Measurements from ENCODE around the gene IAH1.

IAH1 gene

DNA sequence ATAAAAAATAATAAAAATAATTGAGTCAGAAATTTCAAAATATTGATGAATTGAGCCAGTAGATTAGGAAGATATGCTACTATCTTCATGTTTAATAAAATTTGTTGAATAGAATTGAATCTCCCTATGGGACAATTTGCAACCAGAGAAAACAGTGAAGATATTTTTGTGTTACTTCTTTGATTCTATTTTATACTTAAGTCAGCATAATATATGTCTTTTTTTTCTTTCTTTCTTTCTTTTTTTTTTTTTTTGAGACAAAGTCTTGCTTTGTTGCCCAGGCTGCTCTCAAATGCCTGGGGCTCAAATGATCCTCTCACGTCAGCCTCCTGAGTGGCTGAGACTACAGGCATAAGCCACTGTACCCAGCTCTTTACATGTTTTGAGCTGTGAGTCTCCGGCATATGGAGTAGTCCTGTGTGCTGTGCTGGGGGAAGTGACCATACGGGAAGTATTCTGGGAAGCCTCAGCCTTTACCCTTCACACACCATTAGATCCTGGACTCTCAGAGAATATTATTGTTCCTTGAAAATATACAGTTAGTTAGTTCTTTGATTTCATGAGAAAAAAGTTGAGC lies 13.8 kb upstream of the IAH1 start:
- no peaks in the 10 kb centered on the region for H3K4me1 ChIP-seq (ENCODE audit: control insufficient read depth, insufficient read depth, low read length)
- H3K36me3 ChIP-seq (ENCODE audit: control insufficient read depth, insufficient read depth, low read length) = peaks cover 81% of the 10 kb centered on the region

DNA sequence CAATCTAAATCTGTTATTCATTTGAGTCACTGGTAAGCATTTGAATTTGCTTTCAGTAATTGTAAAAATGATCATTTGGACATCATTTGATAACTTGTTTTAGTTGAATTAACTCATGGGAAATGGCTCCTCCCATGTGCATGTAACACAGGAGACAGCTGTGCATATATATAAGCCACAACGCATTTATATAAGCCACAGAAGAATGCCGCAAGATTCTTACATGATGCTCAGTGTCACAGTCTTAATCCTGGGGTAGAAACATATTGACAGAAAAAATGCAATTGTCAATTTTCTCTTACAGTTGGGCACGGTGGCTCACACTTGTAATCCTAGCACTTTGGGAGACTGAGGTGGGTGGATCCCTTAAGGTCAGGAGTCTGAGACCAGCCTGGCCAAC lies 13.3 kb upstream of the IAH1 start:
- Histone ChIP-seq H3K9me3 (ENCODE audit: control insufficient read depth, insufficient read depth, low read depth, low read length) (no peaks in the 10 kb centered on the region), H3K27me3 (ENCODE audit: control insufficient read depth, insufficient read depth, low read length) (no peaks in the 10 kb centered on the region), H3K4me3 (ENCODE audit: low read depth, low read length) (no peak overlapping the region), H3K27ac (ENCODE audit: low read depth, low read length) (no peak overlapping the region), H3K4me1 (ENCODE audit: control insufficient read depth, insufficient read depth, low read length) (no peaks in the 10 kb centered on the region), H3K9ac (ENCODE audit: low read length) (no peak overlapping the region), H3K36me3 (ENCODE audit: control insufficient read depth, insufficient read depth, low read length) (peaks cover 81% of the 10 kb centered on the region)

More for the DNA sequence above, 13.8 kb upstream of the IAH1 start:
- H3K27ac ChIP-seq (ENCODE audit: low read depth, low read length) = no peak overlapping the region
- H3K27me3 ChIP-seq (ENCODE audit: control insufficient read depth, insufficient read depth, low read length) = no peaks in the 10 kb centered on the region
- H3K9me3 ChIP-seq (ENCODE audit: control insufficient read depth, insufficient read depth, low read depth, low read length) = no peaks in the 10 kb centered on the region
- no peak overlapping the region for H3K4me3 ChIP-seq (ENCODE audit: low read depth, low read length)
- H3K9ac ChIP-seq (ENCODE audit: low read length) = no peak overlapping the region

DNA sequence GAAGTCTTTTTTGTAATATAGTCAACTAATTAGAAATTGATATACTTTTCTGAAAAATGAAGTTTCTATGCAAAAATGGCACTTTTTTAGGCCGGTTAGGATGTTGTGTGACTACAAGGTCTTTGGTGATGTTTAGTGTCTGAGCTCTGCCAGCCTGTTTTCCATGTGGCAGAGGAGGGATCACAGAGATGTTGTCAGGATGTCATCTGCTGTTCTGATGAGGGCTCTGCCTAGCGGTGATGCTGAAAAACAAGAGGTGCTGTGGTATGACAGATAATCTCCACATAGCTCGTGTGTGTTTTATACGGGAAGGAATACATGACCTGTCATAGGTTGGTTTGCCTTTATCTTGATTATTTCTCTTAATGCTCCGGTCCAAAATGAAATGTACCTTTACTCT lies 12.0 kb upstream of the IAH1 start:
- Histone ChIP-seq H3K9me3 (ENCODE audit: control insufficient read depth, insufficient read depth, low read depth, low read length) (no peaks in the 10 kb centered on the region), H3K36me3 (ENCODE audit: control insufficient read depth, insufficient read depth, low read length) (peaks cover 74% of the 10 kb centered on the region), H3K27me3 (ENCODE audit: control insufficient read depth, insufficient read depth, low read length) (no peaks in the 10 kb centered on the region), H3K9ac (ENCODE audit: low read length) (no peak overlapping the region), H3K4me3 (ENCODE audit: low read depth, low read length) (no peak overlapping the region), H3K4me1 (ENCODE audit: control insufficient read depth, insufficient read depth, low read length) (no peaks in the 10 kb centered on the region), H3K27ac (ENCODE audit: low read depth, low read length) (no peak overlapping the region)

DNA sequence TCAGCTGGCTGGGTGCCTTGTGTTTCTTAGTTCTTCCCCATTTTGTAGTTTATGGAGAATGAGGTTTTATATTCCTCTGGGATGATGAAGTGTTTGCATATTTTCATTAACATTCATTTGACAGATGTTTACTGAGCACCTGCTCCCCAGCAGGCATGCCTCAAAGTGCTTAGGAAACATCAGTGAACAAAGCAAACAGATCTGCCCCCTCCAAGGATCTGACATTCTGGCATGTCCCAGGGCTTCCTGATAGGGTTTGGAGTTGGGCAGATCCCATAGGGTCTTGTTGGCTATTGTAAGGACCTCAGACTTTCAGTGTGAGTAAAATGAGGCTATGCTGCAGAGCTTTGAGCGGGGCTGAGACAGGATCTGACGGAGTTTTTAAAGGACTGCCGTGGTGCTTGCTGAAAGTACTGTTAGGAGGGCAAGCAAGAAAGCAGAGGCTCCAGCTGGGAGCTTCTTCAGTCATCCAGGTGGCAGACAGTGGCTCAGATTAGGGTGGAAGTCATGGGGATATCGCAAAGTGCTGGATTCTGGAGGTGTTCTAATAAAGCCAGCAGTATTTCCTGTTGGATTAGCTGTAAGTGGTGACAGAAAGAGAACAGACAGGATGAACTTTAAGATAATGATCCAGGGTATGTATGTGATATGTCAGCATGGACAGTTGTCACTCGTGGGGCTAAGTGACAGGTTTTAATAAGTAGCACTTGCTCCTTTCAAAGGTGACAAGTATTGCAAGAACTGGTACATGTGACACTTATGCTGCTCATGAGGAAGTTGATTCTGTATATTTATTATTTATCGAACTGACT lies 11.3 kb upstream of the IAH1 start:
- H3K36me3 ChIP-seq (ENCODE audit: control insufficient read depth, insufficient read depth, low read length) = peaks cover 73% of the 10 kb centered on the region
- no peak overlapping the region for H3K27ac ChIP-seq (ENCODE audit: low read depth, low read length)
- no peaks in the 10 kb centered on the region for H3K4me1 ChIP-seq (ENCODE audit: control insufficient read depth, insufficient read depth, low read length)
- no peak overlapping the region for H3K9ac ChIP-seq (ENCODE audit: low read length)
- H3K9me3 ChIP-seq (ENCODE audit: control insufficient read depth, insufficient read depth, low read depth, low read length) = no peaks in the 10 kb centered on the region
- H3K4me3 ChIP-seq (ENCODE audit: low read depth, low read length) = no peak overlapping the region
- H3K27me3 ChIP-seq (ENCODE audit: control insufficient read depth, insufficient read depth, low read length) = no peaks in the 10 kb centered on the region

DNA sequence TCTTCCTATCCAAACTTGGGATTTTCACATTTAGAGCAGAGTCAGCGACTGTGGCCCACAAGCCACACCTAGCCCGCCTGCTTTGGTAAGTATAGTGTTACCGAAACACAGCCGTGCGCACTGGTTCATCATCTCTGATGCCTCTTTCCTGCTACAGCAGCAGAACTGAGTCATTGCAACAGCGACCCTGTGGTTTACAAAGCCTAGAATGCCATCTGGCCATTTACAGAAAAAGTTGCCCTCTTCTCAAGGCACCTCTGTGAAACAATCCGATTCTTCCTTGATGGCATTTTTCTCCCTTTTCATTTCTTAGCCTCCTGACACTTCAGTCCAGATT lies 10.7 kb upstream of the IAH1 start:
- Histone ChIP-seq H3K4me3 (ENCODE audit: low read depth, low read length) (no peak overlapping the region), H3K4me1 (ENCODE audit: control insufficient read depth, insufficient read depth, low read length) (no peaks in the 10 kb centered on the region), H3K36me3 (ENCODE audit: control insufficient read depth, insufficient read depth, low read length) (peaks cover 68% of the 10 kb centered on the region), H3K27me3 (ENCODE audit: control insufficient read depth, insufficient read depth, low read length) (no peaks in the 10 kb centered on the region), H3K9me3 (ENCODE audit: control insufficient read depth, insufficient read depth, low read depth, low read length) (no peaks in the 10 kb centered on the region), H3K9ac (ENCODE audit: low read length) (no peak overlapping the region), H3K27ac (ENCODE audit: low read depth, low read length) (no peak overlapping the region)

DNA sequence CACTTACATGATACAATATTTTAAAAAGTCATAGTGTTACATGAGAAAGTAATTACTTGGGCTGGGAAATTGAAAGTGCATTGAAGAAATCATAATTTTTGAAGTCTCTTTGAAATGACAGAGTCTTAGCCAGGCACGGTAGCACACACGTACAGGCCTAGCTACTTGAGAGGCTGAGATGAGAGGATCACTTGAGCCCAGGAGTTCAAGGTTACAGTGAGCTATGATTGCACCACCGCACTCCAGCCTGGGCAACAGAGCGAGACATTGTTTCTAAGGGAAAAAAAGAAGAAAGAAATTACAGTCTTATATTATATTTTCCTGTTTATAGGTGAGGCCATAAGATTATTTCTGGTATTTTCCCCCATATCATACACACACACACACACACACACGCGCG lies 9.2 kb upstream of the IAH1 start:
- no peaks in the 10 kb centered on the region for H3K9me3 ChIP-seq (ENCODE audit: control insufficient read depth, insufficient read depth, low read depth, low read length)
- no peak overlapping the region for H3K27ac ChIP-seq (ENCODE audit: low read depth, low read length)
- no peak overlapping the region for H3K4me3 ChIP-seq (ENCODE audit: low read depth, low read length)
- H3K9ac ChIP-seq (ENCODE audit: low read length) = no peak overlapping the region
- H3K36me3 ChIP-seq (ENCODE audit: control insufficient read depth, insufficient read depth, low read length) = peaks cover 69% of the 10 kb centered on the region
- no peaks in the 10 kb centered on the region for H3K27me3 ChIP-seq (ENCODE audit: control insufficient read depth, insufficient read depth, low read length)
- H3K4me1 ChIP-seq (ENCODE audit: control insufficient read depth, insufficient read depth, low read length) = no peaks in the 10 kb centered on the region

DNA sequence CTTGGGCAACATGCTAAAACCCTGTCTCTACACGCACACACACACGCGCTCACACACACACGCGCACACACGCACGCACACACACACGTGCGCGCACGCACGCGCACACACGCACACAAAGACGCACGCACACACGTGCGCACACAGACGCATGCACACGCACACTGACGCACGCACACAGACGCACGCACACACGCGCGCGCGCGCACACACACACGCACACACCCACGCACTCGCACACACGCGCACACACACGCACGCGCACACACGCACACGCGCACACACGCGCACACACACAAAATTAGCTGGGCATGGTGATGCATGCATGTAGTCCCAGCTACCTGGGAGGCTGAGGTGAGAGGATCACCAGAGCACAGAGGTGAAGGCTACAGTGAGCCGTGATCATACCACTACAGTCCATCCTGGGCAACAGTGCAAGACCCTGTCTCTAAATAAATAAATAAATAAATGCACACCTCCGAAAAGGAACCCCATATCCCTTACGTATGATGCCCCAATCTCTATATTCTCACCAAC lies 8.1 kb upstream of the IAH1 start:
- no peak overlapping the region for H3K27ac ChIP-seq (ENCODE audit: low read depth, low read length)
- peaks cover 68% of the 10 kb centered on the region for H3K36me3 ChIP-seq (ENCODE audit: control insufficient read depth, insufficient read depth, low read length)
- H3K9me3 ChIP-seq (ENCODE audit: control insufficient read depth, insufficient read depth, low read depth, low read length) = no peaks in the 10 kb centered on the region
- H3K4me3 ChIP-seq (ENCODE audit: low read depth, low read length) = no peak overlapping the region
- no peak overlapping the region for H3K9ac ChIP-seq (ENCODE audit: low read length)
- H3K27me3 ChIP-seq (ENCODE audit: control insufficient read depth, insufficient read depth, low read length) = no peaks in the 10 kb centered on the region
- no peaks in the 10 kb centered on the region for H3K4me1 ChIP-seq (ENCODE audit: control insufficient read depth, insufficient read depth, low read length)

DNA sequence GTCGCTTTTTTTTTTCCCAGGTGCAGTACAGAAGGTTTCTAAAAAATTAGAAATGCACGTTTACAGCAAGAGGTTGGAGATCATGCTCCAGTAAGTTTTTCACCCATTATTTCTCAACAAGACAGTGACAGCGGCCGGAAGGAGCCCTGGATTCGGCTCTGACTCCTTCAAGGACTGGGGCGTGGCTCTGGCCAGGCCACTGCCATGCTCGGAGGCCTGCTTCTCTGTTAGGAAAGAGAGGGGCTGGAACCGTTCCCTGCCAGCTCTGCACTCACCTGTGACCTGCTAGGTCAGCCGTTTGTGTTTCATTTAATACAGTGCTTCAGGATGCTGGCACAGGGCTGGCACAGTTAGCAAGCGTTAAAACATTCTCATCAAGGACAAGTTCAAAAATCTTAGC lies 6.7 kb upstream of the IAH1 start:
- Histone ChIP-seq H3K9me3 (ENCODE audit: control insufficient read depth, insufficient read depth, low read depth, low read length) (no peaks in the 10 kb centered on the region), H3K4me3 (ENCODE audit: low read depth, low read length) (no peak overlapping the region), H3K27me3 (ENCODE audit: control insufficient read depth, insufficient read depth, low read length) (no peaks in the 10 kb centered on the region), H3K36me3 (ENCODE audit: control insufficient read depth, insufficient read depth, low read length) (peaks cover 75% of the 10 kb centered on the region), H3K4me1 (ENCODE audit: control insufficient read depth, insufficient read depth, low read length) (no peaks in the 10 kb centered on the region), H3K27ac (ENCODE audit: low read depth, low read length) (no peak overlapping the region), H3K9ac (ENCODE audit: low read length) (no peak overlapping the region)

DNA sequence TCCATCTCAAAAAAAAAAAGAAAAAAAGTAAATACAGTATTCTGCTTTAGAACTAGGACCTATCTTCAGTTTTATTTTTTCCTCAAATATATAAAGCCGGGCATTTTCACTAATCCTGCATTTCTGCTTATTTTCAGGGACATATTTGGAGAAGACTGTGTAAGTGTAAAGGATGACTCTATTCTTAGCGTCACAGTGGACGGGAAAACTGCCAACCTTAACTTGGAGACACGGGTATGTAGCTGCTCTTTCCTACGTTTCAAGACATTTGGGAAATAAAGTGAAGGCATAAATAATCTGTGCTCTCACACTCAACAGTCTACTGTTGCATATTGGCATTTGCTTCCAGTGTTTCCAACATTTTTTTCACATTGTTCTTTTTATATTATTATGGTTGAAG lies 3.1 kb upstream of the IAH1 start:
- no peaks in the 10 kb centered on the region; the same call in 1 of the 2 replicates for H3K27me3 ChIP-seq (ENCODE audit: control insufficient read depth, insufficient read depth, low read length)
- no peak overlapping the region for H3K9ac ChIP-seq (ENCODE audit: low read length)
- peaks cover 5% of the 10 kb centered on the region for H3K4me1 ChIP-seq (ENCODE audit: control insufficient read depth, insufficient read depth, low read length)
- no peak overlapping the region for H3K27ac ChIP-seq (ENCODE audit: low read depth, low read length)
- H3K36me3 ChIP-seq (ENCODE audit: control insufficient read depth, insufficient read depth, low read length) = peaks cover 49% of the 10 kb centered on the region
- no peaks in the 10 kb centered on the region for H3K9me3 ChIP-seq (ENCODE audit: control insufficient read depth, insufficient read depth, low read depth, low read length)
- no peak overlapping the region for H3K4me3 ChIP-seq (ENCODE audit: low read depth, low read length)

DNA sequence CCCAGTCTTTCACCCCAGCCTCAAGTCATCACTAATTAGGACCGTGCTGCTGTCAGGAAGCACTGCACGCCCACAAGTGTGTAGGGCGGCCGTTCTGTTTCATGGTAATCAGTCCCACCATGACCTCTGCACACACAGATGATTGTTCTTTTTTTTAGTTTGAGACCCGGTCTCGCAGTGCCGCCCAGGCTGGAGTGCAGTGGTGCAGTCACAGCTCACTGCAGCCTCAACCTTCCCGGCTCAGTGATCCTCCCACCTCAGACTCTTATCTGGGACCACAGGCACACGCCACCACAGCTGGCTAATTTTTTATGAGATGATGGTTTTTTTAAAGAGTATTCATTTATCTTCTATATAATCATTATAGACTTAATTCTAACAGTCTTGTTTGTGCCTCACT lies 1.8 kb upstream of the IAH1 start:
- H3K4me3 ChIP-seq (ENCODE audit: low read depth, low read length) = no peak overlapping the region
- H3K27me3 ChIP-seq (ENCODE audit: control insufficient read depth, insufficient read depth, low read length) = no peaks in the 10 kb centered on the region; the same call in 1 of the 2 replicates
- H3K4me1 ChIP-seq (ENCODE audit: control insufficient read depth, insufficient read depth, low read length) = peaks cover 10% of the 10 kb centered on the region
- H3K9ac ChIP-seq (ENCODE audit: low read length) = no peak overlapping the region
- peaks cover 43% of the 10 kb centered on the region for H3K36me3 ChIP-seq (ENCODE audit: control insufficient read depth, insufficient read depth, low read length)
- no peak overlapping the region for H3K27ac ChIP-seq (ENCODE audit: low read depth, low read length)
- H3K9me3 ChIP-seq (ENCODE audit: control insufficient read depth, insufficient read depth, low read depth, low read length) = no peaks in the 10 kb centered on the region

DNA sequence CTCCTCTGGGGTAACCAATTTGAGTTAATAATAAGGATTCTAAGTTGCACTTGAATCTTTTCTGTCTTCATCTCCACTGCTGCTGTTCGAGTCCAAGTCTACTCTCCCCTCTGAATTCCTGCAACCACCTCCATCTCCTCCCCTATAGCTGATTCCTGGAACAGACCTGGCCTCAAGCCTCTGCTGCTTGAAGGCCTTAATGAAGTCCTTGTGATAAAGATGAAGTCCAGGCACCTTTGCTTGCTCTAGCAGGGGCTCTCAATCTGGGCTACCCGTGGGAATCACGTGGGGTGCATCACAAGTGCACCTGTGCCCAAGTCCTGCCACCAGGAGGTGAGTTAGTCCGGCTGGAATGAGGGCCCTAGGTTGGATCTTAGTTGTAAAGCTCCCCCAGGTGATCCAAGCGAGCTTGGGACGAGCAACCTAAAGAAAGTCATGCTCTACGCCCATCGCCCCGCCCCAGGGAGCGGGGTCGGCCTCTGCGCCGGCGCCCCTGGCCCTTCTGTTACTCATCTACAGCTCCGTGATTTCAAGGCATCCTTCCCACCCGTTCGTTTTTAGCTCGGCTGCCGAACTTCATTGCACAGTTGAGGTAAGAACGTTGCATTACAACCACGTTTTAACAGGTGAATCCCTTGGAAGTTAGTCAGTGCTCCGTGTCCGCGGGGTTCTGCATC lies 905 bp upstream of the IAH1 start:
- Histone ChIP-seq H3K9me3 (ENCODE audit: control insufficient read depth, insufficient read depth, low read depth, low read length) (no peaks in the 10 kb centered on the region), H3K4me1 (ENCODE audit: control insufficient read depth, insufficient read depth, low read length) (peaks cover 10% of the 10 kb centered on the region), H3K27me3 (ENCODE audit: control insufficient read depth, insufficient read depth, low read length) (no peaks in the 10 kb centered on the region; the same call in 1 of the 2 replicates), H3K27ac (ENCODE audit: low read depth, low read length) (no peak overlapping the region), H3K9ac (ENCODE audit: low read length) (peak overlapping the region; percentile 62), H3K4me3 (ENCODE audit: low read depth, low read length) (peak overlapping the region; percentile 62), H3K36me3 (ENCODE audit: control insufficient read depth, insufficient read depth, low read length) (peaks cover 39% of the 10 kb centered on the region)

Measured in HUES6 (cell line).